Activated T-cell treated with anti-CD3 and anti-CD28 coated beads for 4 hours (primary cell): ENCODE results near the gene FILIP1.
"Not testable (repeated sequence)": the region's sequence is repeated elsewhere in the genome, so short reads cannot be mapped to it uniquely, and the experiment has no call there.

Source experiments
- DNase-seq: peaks from one replicate; pipeline ENCODE4 v3.0.0-alpha.2; 2020

FILIP1 gene

DNA sequence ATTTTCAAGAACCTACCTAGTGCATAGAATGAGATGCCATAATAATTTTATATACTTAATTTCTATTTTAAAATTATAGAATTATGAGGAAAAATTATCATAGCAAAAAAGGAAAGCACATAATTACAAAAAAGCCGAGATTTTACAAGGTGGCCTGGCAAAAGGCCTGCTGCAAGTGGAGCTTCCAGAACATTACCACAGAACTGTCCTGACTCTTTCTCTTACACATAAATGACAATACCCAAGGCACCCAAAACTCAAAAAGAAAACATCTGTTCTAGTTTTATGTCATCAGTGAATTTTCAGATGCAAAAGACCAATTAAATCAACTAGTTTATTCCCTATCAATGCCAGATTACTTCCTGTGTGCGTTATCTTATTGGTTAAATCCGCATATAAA is 74.2 kb downstream of the FILIP1 start:
- no peak for DNase-seq

DNA sequence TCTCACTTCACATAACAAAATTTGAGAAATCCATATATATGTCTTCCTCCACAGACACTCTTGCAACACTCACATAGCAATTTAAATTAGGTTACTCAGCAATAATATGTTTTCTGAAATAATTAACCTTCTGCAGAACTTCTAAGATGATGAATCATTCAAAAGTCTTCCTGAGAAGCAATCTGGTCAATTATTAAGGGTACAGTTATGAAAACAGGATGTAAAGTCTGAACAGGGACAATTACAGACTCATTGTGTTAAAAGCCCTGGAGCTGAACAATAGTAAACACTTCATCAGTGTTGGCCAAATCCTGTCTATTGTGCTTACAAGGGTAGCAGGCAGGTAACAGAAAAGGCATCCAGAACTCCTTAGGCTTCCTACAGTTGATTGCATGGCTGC is 75.4 kb downstream of the FILIP1 start:
- no peak for DNase-seq

DNA sequence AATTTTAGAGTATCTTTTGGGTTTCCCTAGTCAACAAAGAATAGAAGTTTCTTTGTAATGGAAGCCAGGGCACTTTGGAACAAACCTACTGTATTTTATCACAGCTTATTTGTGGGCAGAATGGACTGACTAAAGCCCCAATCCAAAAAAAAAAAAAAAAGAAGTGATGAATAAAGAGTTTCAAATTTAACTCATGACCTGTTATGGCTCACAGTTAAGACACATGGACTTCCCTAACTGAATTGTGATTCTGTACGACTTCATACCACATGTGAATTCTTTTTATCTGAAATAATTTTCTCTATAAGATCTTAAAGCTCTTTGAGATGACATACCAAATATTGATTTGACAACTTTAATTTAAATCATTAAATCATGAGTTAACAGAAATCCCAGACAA is 77.2 kb downstream of the FILIP1 start:
- no peak for DNase-seq

DNA sequence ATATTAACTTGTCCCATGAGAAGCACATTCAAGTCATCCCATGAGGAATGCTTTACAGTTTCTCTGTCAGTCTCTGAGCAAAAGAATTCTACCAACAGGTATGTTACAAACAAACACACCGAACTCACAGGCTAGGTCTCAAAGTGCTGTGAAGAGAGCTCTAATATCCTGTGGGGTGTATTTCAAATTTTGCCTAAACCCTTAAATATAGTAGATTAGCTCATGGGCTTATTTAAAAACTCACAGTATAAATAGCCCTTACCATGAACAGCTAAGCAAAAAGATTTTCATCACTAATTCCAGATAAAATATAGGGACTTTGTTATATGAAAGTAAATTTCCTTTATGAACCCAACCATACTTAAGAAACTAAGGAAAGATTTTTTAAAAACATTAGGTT is 77.8 kb downstream of the FILIP1 start:
- DNase-seq = no peak

DNA sequence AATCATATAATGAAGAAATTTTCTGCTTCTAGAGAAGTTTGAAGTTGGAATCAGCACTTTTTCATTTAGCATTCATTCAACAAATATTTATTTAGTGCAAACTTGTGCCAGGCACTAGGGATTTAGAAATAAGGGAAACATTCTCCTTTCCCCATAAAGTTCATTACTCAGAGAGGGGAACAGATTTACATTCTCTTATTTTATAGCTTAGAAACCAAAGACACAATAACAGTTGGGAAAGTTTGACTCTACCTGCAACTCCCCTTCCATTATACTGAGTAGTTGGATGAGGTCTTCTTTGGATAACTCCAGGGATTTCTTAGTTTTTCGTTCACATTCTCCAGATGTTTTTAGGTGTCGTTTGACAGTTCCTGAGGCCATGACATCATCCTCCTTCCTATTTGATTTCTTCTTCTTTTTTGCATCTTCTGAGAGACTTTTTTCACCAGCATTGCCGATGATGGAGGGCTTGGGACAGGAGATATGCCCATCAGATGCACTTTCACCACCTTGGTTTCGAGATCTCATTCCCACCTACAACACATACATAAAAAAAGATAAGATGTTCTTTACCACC is 79.1 kb downstream of the FILIP1 start:
- DNase-seq = no peak

DNA sequence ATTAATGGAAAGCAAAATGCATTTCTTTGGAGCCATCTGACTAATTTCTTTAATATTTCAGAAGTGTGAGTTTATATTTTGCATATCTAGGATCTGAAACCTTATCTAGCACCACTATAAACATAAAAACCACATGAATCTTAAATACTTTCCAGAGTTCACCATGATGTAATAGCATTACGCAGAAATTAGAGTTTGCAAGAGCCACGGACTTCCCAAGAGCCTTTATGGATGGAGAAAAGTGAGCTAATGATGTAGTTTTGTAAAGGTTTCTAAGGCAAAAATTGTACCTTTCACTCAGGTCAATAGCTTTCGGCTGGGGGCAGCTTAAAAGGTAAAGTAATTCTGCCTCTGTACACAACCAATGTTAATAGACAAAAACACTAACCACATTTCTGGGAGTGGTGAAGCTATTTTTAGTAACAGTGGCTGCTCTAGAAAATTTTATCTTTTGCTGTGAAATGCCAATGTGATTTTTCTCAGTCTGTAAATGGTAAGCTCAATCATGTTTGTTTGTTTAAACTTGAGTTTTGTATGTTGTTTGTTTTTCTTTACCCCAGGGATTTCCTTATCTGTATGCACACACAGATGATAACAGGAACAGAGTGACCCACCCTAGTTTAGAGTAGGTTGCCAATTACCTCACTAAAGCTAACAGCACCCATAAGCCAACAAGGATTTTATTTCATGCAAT is 80.5 kb downstream of the FILIP1 start:
- DNase-seq = no peak

DNA sequence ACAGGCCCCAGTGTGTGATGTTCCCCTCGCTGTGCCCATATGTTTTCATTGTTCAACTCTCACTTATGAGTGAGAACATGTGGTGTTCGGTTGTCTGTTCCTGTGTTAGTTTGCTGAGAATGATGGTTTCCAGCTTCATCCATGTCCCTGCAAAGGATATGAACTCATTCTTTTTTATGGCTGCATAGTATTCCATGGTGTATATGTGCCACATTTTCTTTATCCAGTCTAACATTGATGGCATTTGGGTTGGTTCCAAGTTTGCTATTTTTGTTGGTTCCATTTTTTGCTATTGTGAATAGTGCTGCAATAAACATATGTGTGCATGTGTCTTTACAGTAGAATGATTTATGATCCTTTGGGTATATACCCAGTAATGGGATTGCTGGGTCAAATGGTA is 83.0 kb downstream of the FILIP1 start:
- not testable (repeated sequence) for DNase-seq

DNA sequence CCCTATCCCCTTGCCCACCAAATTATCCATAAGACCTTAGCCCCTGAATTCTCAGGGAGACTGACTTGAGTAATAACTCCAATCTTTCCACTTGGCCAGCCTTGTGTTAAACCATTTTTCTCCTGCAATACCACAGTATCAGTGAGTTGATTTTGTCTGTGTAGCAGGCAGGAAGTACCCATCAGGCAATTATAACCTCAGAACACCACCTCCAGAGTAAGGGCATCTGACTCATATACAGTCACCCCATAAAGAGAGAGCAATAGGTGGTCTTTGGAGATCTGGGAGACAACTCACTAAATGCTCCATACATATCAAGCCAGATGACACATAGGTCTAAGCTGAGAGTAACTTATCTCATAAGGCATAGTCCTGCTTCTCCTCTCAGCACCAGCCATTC is 83.7 kb downstream of the FILIP1 start:
- DNase-seq = no peak

DNA sequence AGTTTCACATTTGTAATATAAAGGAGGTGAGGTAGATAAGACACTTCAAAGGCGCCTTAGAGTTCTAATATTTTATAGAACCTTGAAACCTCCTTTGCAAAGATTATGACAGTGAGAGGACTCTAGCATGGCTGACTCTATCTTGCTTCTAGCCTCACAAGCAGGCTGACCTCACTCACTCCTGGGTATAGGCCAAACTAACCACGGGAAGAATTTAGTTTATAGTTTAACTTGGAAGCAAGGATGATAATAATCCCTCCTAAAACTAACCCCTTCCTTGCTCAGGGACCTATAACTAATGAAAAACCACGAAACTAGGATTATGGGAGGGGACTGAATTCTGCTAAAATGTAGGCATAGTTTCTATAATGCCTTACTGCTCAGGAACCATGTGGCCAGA is 84.3 kb downstream of the FILIP1 start:
- DNase-seq = no peak

DNA sequence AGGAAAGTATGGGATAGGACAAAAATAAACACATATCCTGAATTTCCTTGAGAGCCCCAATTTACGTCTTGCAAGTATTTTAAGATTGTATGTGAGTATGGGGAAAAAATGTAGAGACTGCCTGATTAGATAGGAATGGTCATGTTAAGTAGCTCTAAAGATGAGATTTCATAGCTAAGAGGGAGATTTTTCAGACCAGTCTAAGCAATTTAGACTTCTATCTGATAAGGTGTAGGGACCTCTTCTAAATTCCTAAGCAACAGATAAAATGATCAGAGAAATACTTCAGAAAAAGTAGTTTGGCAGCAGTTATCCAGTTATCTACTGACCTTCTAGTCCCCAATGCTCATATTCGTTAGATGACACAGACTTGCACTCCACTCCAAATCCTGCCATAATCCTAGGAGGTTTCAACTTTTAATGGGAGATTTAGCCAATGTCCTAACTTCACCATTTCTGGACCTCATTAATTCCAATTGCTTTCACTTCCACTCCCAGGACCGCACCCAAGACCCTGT is 90.0 kb downstream of the FILIP1 start:
- no peak for DNase-seq

DNA sequence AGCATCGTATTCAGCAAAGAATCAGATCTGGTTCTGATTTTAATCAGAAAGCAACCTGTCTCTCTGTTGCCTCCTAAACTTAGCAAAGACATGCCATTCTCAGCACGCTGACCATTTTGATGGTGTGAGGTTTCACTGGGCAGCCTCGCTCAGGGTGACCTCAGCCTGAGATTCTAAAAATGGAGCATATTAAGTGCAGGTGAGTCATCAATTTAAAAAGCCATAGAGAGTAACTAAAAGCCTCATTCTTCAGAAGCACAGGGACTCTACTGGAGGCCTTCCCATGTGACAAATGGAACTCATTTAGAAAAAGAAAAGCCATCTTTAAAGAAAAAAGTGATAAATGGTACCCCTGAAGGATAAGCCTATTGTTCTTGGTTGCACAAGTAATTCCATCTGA is 91.3 kb downstream of the FILIP1 start:
- DNase-seq = no peak

DNA sequence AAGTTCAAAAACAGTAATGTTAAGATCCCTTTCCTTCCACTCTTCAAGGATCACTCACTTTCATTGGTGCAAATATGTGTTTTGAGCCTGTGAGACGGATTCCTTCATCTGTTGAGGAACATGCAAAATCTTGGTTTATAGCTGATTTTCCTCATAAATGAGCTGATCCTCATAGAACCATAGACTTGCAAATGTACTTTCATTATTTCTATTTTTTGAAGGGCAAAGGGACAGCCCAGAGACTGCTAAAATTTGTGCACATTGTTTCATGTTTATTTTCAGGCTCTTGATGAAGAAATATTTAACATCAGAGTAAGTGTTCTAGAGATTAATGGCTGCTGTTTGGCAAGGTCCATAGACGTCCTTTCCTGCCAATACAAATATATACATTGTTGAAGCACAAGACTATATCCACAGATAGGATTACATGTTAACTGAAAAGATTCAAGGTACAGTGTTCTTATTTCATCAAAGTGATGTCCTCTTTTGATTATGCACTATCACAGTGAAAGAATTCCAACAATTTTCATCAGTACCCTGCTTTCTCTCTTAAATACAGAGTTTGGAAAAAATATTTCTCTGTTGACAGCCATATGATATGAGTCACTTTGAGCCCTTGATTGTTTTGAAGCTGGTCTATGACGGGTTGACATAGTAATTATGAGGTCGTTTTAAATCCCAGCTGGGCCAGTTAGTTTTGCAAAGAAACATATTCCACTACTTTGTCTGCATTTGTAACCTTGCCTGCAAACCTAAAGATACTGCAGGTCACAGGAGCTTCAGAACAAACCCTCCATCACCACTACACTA is 95.7 kb downstream of the FILIP1 start:
- DNase-seq = no peak

DNA sequence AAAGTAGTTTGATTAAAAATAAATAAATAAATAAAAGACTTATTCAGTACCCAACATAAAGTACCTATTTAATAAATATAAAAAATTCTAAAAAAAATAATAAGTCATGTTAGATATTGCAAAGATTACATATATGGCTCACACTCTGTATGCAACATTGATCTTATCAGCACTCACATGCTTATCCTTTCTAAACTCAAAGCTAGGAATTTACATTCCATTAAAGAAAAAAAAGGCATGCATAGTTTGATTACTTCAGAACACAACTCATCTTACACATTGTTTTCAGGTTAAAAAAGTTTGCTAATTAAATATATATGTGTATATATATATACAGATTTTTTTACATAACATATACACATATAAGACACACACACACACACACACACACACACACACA is 96.4 kb downstream of the FILIP1 start:
- DNase-seq = no peak

DNA sequence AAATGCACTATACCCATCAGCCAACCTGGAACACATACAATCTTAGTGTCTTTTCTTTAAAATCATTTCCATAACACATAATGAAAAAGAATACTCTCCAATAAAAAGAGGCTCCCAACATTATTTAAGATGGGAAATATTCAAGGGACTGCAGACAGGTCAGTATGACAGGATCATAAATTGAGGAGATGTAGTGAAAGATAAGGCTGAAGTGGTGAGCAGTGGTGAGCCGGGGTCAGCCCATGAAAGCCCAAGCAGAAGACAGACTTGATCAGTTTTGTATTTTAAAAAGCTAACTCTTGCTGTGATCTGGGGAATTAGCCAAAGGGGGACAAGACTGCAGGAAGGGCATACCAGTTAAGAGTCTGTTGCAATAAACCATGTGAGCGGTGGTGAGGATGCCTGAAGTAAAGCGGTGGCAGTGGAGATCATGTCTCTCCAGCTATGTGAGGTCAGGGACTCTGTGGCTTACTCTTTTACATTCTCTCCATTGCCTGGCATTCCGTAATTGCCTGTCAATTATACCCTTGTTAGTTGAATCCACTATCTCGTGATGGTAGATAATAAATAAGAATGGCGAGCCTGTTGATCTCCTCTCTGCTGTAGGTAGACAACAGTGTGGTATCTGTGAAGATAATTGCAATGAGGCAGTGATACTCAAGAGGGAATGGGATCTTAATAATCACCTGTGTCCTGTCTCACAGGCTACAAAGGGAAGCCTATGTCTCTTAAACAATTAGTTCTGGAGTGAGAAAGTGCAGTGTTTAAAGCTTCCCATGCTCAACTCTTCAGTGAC is 97.4 kb downstream of the FILIP1 start:
- DNase-seq = no peak

DNA sequence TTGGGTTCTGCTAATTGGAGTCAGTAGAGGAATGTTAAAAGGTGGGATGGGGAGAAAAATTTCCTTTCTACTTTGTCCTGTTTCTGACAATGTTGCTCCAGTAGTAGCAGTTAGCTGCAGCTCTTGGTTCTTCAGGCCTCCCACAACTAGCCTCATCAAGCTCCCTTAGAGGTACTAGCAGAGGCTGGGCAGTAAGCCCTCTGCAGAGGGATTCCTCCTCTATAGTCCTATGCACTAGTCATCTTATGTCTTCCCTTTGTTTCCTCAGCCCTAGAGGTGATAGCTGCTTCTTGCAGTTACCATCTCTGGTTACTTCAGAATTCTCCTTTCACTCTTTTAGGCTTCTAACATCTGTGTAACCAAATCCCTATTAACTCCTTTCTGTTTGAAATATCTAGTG is 99.8 kb downstream of the FILIP1 start:
- DNase-seq = no peak

DNA sequence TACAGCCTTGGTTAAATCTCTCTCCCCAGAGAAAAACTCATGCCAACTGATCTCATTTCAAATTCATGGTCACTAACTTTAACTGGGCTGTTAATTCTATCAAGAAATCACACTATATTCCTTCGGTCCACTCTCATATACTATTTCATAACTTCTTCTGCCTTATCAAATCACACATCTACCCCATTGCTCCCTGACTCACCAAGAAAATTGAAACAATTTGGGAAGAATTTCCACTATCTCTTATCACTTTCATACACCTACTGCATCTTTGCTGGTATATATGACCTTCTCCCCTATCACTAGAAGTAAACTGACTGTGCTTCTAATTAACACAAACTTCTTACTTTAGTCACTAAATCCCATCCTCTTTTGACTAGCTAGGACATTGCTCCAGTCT is 102.3 kb downstream of the FILIP1 start:
- DNase-seq = no peak

DNA sequence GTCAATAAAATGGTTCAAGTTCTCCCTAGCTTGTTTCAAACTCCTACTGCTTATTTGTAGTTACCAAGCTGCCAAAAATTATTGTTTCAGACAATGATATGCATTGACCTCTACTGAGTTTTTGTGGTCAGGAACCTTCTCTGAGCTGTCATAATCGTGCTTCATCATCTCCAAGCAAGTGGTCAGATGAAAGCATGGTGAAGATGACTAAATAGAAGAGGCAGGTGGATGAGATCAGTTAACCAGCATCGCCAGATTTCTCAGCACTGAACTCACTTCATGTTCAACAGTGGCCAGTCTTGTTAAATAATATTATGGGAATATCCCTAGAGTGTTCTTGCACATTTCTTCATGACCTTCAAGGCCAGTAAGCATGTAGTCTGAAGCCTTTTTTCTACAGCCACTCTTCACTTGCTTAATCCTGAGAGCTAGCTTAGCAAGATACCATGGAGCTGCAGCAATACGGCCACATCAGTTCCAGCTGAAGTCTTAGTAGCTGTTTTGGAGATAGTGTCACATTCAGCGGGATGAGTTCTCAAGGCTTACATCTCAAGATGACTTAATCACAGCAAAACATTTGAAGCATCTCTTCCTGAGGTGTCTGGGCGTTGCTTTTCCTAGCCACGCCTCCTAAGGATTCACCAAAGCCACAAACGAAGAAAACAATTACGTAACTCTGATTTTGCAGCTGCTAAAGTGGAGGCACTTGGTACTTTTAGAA is 107.4 kb downstream of the FILIP1 start:
- DNase-seq = no peak

DNA sequence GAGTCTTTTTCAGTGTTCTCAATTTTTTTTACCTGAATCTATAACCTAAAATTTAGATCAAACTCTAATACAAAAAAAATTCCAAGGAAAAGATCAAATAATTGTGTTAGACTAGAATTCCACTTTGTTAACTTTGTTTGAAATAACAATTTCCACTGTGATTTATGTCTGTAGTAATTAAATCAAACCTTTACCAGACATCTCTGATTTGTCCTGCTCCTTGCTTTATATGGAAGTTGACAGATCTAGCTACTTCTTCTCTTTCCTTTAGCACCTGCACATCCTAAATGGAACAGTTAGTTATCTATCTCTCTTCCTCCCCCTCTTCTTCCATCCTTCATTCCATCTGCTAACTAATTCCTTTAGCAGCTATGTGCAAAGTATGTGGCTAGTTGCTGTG is 109.5 kb downstream of the FILIP1 start:
- DNase-seq = no peak

DNA sequence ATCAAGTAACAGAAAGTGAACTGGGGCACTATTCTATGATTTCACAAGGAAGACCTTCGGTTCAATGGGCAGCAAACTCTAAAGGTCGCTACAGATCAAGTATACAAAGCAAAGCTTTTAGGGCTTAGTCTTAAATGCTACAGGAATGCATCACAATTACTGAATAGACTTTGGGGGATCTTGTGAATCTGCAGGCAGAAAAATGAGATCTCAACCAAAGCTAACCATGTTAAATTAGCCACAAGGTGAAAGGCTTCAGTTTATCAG is 111.0 kb downstream of the FILIP1 start:
- no peak for DNase-seq

DNA sequence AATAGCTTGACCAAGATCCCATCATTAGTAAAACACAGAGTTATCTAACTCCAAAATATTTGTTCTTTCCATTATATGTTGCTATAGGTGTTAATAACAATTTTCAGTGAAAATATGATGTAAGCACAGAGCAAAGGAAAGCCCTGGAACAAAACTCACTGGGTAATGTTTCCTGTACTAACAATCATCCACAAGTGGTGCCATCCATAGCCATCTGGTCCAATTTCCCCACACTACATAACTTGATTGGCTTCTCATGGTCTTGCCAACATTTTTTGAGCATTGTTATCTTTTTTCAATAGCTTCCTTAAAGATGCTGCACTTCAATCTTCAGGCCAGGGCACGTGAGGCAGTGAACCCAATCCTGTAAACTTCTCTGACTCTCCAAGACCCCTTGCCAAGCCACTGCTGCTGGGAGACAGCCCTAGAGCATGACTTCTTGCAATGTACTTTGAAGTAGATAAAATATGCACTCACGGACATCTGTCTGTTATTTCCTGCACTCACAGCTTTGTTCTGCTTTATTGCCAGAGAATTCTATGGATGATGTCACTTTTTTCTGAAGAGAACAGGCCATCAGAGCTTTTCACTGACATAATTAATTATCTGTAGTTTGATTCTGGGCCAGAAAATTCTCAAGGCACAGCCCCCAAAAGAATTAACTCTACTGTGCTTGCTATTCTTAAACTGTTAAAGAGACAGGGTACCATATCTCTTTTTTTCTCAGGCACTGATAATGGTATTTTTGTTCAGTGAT is 111.5 kb downstream of the FILIP1 start:
- DNase-seq = no peak

DNA sequence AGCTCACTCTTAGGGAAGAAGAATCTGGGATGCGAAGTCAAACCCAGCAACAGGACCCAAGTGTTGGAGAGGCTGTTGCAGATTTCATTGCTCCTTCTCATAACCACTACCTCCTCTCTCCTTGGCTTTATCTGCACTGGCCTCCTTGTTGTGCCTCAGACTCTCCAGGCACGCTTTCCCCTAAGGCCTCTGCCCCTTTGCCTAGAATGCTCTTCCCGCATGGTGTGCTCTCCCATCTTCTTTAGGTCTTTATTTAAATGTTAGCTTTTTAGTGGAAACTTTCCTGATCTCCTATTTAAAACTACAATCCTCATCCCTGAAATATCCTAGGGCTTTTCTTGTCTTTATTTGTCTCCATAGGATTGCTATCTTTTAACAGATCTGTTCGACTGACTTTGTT is 114.1 kb downstream of the FILIP1 start:
- DNase-seq = no peak

DNA sequence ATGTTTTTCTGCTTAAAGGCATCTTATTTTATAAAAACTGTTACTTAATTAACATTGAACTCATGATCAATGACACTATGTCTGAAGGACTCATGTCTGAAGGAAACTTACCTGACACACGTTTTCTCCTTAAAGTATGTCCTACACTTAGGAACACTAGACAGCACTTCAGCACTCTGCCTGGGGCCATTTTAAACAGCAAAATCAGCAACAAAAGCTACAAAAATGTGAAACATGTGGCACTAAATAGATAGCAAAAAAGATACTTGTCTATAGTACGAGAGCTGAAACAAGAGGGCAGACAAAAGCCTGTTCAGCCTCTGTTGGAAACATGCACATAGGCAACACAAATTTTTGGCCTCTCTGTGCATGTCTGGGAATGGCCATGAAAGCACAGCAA is 115.5 kb downstream of the FILIP1 start:
- no peak for DNase-seq
